A673 (cell line): ENCODE results near the gene NAALADL2. TPM values are rescaled to one million over a fixed set of nuclear protein-coding genes. Genes with fewer than 3 reads are reported as not detected.

Experiments
- BruUV-seq: library from RNA; stranded (reverse); fragments of 400-500 nt; replicated peaks from 2 replicates; lab custom pipeline; 2021; lab: Mats Ljungman, UMichigan
- CTCF ChIA-PET: fragments of 300-600 bp; sonication (Branson Sonifier 250); formaldehyde crosslinking; loops from one replicate; lab custom pipeline; 2022; ENCODE audit warnings: antibody characterized with exemption; lab: Charles Lee
- POLR2A ChIA-PET: fragments of 300-600 bp; sonication (Branson Sonifier 250); formaldehyde crosslinking; loops from one replicate; lab custom pipeline; 2022; ENCODE audit warnings: antibody characterized with exemption; ENCODE audit not compliant: low non-redundant PET; lab: Charles Lee
- DNase-seq: peaks from one replicate; pipeline ENCODE4 v3.0.0-alpha.2; 2015; ENCODE audit warnings: low spot score
- H3K27ac ChIP-seq: fragments of 200-600 bp; sonication (generic); 2 replicates; pipeline ENCODE4 v1.5.1; 2016; ENCODE audit warnings: mixed run types, low read depth, mild to moderate bottlenecking, mixed read lengths, antibody characterized with exemption, low read length; ENCODE audit not compliant: poor library complexity, severe bottlenecking
- H3K27me3 ChIP-seq: fragments of 200-600 bp; sonication (generic); replicated peaks from 2 replicates; pipeline ENCODE4 v1.6.1; 2017; ENCODE audit warnings: mixed run types, low read depth, mild to moderate bottlenecking, mixed read lengths, antibody characterized with exemption, low read length; ENCODE audit not compliant: insufficient read depth, poor library complexity
- H3K36me3 ChIP-seq: fragments of 200-600 bp; sonication (generic); 2 replicates; pipeline ENCODE4 v1.6.1; 2016; ENCODE audit warnings: mixed run types, mild to moderate bottlenecking, mixed read lengths, antibody characterized with exemption, low read length; ENCODE audit not compliant: insufficient read depth, poor library complexity, severe bottlenecking
- H3K4me1 ChIP-seq: fragments of 200-600 bp; sonication (generic); 2 replicates; pipeline ENCODE4 v1.6.1; 2017; ENCODE audit warnings: mixed run types, mild to moderate bottlenecking, mixed read lengths, antibody characterized with exemption, low read length; ENCODE audit not compliant: insufficient read depth, poor library complexity, severe bottlenecking
- H3K4me3 ChIP-seq: fragments of 200-600 bp; sonication (generic); 2 replicates; pipeline ENCODE4 v1.5.1; 2016; ENCODE audit warnings: low read depth, mixed run types, mild to moderate bottlenecking, mixed read lengths, low read length; ENCODE audit not compliant: poor library complexity, severe bottlenecking
- H3K9me3 ChIP-seq: fragments of 200-600 bp; sonication (generic); 2 replicates; pipeline ENCODE4 v1.6.1; 2016; ENCODE audit warnings: mixed run types, low read depth, mild to moderate bottlenecking, mixed read lengths, antibody characterized with exemption, low read length; ENCODE audit not compliant: poor library complexity, severe bottlenecking
- CTCF ChIP-seq: fragments of 300-800, 200-600 bp; sonication (generic); conservative IDR thresholded peaks from 2 replicates; pipeline ENCODE4 v1.5.1; 2017; ENCODE audit warnings: low read depth, mild to moderate bottlenecking, antibody characterized with exemption, low read length, moderate library complexity, mixed read lengths
- EZH2 ChIP-seq: fragments of 200-600 bp; sonication (generic); IDR thresholded peaks from 2 replicates; pipeline ENCODE4 v1.6.1; 2017; ENCODE audit warnings: borderline replicate concordance, low read depth, mild to moderate bottlenecking, mixed read lengths, antibody characterized with exemption, low read length; ENCODE audit not compliant: poor library complexity, severe bottlenecking
- intact Hi-C: fragments of 100-400 bp; cut with micrococcal nuclease; formaldehyde crosslinking; loops from one replicate; pipeline ENCODE4 v1.10.0; 2022; ENCODE audit not compliant: unreplicated experiment
- total RNA-seq: library from RNA; stranded (reverse); gene quantifications from 2 replicates; pipeline ENCODE4 v1.2.3, GENCODE V29; 2021

NAALADL2 gene
- total RNA-seq, 1 experiment from 2014 or later = 0.64 TPM

DNA sequence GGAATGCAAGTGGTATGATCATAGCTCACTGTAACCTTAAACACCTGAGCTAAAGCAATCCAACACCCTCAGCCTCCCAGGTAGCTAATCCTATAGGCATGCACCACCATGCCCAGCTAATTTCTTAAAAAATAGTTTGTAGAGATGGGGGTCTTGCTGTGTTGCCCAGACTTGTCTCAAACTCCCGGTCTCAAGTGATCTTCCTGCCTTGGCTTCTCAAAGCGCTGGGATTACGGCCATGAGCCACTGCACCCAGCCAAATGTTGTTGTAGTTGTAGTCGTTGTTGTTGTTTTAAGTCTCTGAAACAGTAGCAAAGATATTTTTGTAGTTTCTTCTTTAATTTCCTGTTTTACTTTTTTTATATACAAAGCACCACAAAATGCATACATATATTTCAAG is 616.6 kb downstream of the NAALADL2 start:
- Histone ChIP-seq H3K4me1 (no peaks in the 10 kb centered on the region), H3K4me3 (no peak overlapping the region), H3K27me3 (no peaks in the 10 kb centered on the region), H3K27ac (no peak overlapping the region), H3K9me3 (no peaks in the 10 kb centered on the region), H3K36me3 (no peaks in the 10 kb centered on the region)
- ChIA-PET POLR2A (no interaction called here), CTCF (no interaction called here)
- no peak for TF ChIP-seq CTCF
- no peak for TF ChIP-seq EZH2
- BruUV-seq = no TSS peak
- no peak for DNase-seq
- intact Hi-C loops = no loop called here

DNA sequence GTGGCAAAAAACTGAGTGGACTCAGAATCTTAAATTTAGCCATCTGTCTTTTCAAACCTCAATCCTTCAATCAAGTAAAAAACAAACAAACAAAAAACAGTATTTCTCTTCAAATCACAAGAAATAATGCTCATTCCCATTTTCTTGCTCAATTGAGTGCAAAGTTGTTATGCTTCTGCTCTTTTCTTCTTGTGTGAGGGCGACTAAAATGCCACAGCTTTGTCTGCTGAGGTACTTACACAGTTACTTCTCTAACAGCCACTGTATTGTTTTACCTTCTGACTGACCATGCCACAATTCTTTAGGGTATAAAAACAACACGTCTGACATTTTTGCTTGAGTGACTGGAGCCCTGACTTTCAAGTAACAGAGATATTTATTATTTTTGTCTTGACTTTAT is 617.4 kb downstream of the NAALADL2 start:
- H3K27me3 ChIP-seq = no peaks in the 10 kb centered on the region
- H3K9me3 ChIP-seq = no peaks in the 10 kb centered on the region
- ChIA-PET CTCF (no interaction called here), POLR2A (no interaction called here)
- H3K36me3 ChIP-seq = no peaks in the 10 kb centered on the region
- no TSS peak for BruUV-seq
- intact Hi-C loops = no loop called here
- TF ChIP-seq EZH2 = no peak
- TF ChIP-seq CTCF = no peak
- no peaks in the 10 kb centered on the region for H3K4me1 ChIP-seq
- H3K4me3 ChIP-seq = no peak overlapping the region
- DNase-seq = no peak
- H3K27ac ChIP-seq = no peak overlapping the region

DNA sequence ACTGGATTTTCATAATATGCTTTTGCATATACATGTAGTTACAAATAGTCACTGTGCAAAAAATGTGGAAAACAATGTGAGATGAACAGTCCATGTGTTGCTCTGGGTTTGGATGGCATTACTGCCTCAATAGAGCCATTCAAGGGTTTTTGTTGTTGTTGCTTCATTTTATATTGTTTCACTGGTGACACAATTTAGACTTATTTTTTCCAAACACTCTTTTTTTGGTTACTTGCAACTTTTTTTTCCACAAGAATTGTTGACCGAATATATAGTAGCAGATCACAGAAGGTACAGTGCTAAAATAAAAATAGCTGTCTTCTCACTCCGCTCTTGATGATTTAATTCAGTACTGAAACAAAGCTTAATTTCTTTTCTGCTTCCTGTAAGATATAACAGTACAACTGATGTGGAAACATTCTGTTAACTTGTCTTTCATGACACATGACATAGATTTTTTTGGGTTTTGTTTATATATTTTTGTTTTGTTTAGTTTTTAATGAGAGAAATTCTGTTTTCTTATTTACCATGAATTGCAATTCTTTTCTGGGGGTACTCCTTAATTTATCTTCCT is 618.6 kb downstream of the NAALADL2 start:
- no peaks in the 10 kb centered on the region for H3K27me3 ChIP-seq
- no peaks in the 10 kb centered on the region for H3K36me3 ChIP-seq
- no peak overlapping the region for H3K27ac ChIP-seq
- ChIA-PET POLR2A (no interaction called here), CTCF (no interaction called here)
- no peak overlapping the region for H3K4me3 ChIP-seq
- intact Hi-C loops = no loop called here
- DNase-seq = no peak
- H3K4me1 ChIP-seq = no peaks in the 10 kb centered on the region
- BruUV-seq = no TSS peak
- no peaks in the 10 kb centered on the region for H3K9me3 ChIP-seq
- no peak for TF ChIP-seq EZH2
- TF ChIP-seq CTCF = no peak
